Measurements from ENCODE around the gene GPR39.

DNA sequence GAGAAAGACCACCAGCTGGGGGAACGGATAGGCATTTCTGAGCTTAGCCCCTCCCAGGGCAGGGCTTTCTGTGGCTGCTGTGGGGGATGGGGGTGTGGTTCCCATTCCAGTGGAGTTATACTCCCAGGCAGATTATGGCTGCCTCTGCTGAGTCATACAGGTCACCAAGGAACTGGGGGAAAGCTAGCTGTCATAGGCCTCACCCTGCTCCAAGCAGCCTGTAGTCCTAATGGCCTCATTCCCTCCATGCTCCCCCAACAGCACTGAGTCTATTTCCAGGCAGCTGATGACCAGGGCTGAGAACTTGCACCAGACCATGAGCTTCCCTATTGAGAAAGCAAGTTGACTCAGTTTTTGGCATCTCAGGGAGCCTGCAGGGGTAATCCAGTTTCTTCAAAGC is 87.1 kb downstream of the GPR39 start:
- TF ChIP-seq POLR2A (IDR thresholded peaks at IDR 0.05) = no peak
- TF ChIP-seq, protein P1, sequence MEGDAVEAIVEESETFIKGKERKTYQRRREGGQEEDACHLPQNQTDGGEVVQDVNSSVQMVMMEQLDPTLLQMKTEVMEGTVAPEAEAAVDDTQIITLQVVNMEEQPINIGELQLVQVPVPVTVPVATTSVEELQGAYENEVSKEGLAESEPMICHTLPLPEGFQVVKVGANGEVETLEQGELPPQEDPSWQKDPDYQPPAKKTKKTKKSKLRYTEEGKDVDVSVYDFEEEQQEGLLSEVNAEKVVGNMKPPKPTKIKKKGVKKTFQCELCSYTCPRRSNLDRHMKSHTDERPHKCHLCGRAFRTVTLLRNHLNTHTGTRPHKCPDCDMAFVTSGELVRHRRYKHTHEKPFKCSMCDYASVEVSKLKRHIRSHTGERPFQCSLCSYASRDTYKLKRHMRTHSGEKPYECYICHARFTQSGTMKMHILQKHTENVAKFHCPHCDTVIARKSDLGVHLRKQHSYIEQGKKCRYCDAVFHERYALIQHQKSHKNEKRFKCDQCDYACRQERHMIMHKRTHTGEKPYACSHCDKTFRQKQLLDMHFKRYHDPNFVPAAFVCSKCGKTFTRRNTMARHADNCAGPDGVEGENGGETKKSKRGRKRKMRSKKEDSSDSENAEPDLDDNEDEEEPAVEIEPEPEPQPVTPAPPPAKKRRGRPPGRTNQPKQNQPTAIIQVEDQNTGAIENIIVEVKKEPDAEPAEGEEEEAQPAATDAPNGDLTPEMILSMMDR (IDR thresholded peaks at IDR 0.05) = no peak

All from Peyer's patch (tissue), 4 donors.